ENCODE measurements around the gene SLC22A7. TPM values are rescaled to one million over a fixed set of nuclear protein-coding genes. Genes with fewer than 3 reads are reported as not detected.
"Not testable (repeated sequence)": the region's sequence is repeated elsewhere in the genome, so short reads cannot be mapped to it uniquely, and the experiment has no call there.

SLC22A7 gene
- total and polyA plus RNA-seq, 2 donors (not counting 1 experiment from before 2014, with no cell fraction given), result not detected

DNA sequence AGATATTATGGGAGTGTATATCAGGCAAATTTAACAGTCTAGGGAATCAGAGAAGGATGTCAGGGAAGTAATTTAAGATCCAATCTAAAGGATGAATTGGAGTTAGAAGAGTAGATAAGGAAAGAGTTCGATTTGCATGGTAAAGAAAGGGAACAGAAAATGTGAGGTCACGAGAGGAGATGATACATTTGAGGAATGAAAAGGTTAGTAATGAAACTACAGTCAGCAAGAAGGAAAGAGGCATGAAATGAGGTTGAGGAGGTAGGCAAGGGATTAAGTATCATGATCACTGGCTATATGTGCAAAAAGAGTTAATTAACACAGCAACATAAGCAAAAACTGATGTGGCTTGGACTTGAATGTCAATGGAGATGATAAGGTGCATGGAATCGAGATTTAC lies 49.0 kb downstream of the SLC22A7 start:
- H3K79me2 ChIP-seq (ENCODE audit: control insufficient read depth, insufficient read depth, low read length), result peaks cover 80% of the 10 kb centered on the region
- 72% methylated on average over 3 of the region's 3 CpGs for WGBS (ENCODE audit: insufficient coverage)
- H3K4me3 ChIP-seq (ENCODE audit: control extremely low read depth in 1 of 5, extremely low read depth in 1 of 5, insufficient read depth in 1 of 5, low read depth in 2 of 5, low read length in 4 of 5), result no peak overlapping the region
- no peaks in the 10 kb centered on the region for H3K27me3 ChIP-seq (replicated peaks in 1 of 4; ENCODE audit: control extremely low read depth in 1 of 4, control insufficient read depth in 3 of 4, insufficient read depth in 4 of 4, low read length in 3 of 4)
- no peaks in the 10 kb centered on the region for H3K4me1 ChIP-seq (ENCODE audit: control insufficient read depth in 2 of 2, insufficient read depth in 2 of 2, low read length in 2 of 2)
- POLR2A ChIA-PET, result no interaction called here
- ATAC-seq (ENCODE audit: low read depth), result no peak
- no peak overlapping the region for H3K27ac Mint-ChIP-seq
- H3K27ac ChIP-seq (ENCODE audit: low read length in 2 of 2), result no peak overlapping the region
- no peaks in the 10 kb centered on the region for H3K9me3 ChIP-seq (ENCODE audit: control extremely low read depth in 1 of 3, control insufficient read depth in 2 of 3, insufficient read depth in 1 of 3, low read length in 2 of 3)
- no peaks in the 10 kb centered on the region for H3K9me3 Mint-ChIP-seq (ENCODE audit: insufficient read depth)
- CTCF ChIA-PET, result interaction anchor here (0.6 kb wide), 1 partner anchor 29 kb away, joined by 3 read pairs; no protein-coding TSS in a partner anchor
- no peak overlapping the region for H3K4me3 Mint-ChIP-seq
- H3K36me3 ChIP-seq (replicated peaks in 1 of 2; ENCODE audit: control extremely low read depth in 1 of 2, control insufficient read depth in 1 of 2, extremely low read depth in 1 of 2, insufficient read depth in 2 of 2, low read length in 1 of 2), result peaks cover 1 to 81% of the 10 kb centered on the region in 2 experiments
- H3K4me2 ChIP-seq (replicated peaks; ENCODE audit: low read depth, low read length, poor library complexity, severe bottlenecking), result no peak overlapping the region
- TF ChIP-seq CTCF (IDR thresholded peaks at IDR 0.05) (no peak), EZH2 (IDR thresholded peaks at IDR 0.05; ENCODE audit: borderline replicate concordance, insufficient read depth, low read depth, low read length, poor library complexity, severe bottlenecking) (no peak)
- no peak overlapping the region for H2AFZ ChIP-seq (ENCODE audit: insufficient read depth, low read depth, low read length, poor library complexity, severe bottlenecking)
- H3K4me1 Mint-ChIP-seq, result peaks cover 1% of the 10 kb centered on the region
- no peak for DNase-seq
- H3K27me3 Mint-ChIP-seq, result no peaks in the 10 kb centered on the region
- intact Hi-C loops (cut with micrococcal nuclease), result no loop called here
- no peak overlapping the region for H3K9ac ChIP-seq (ENCODE audit: low read length)
- peaks cover 76% of the 10 kb centered on the region for H4K20me1 ChIP-seq (ENCODE audit: control insufficient read depth, insufficient read depth, low read length, poor library complexity, severe bottlenecking)

DNA sequence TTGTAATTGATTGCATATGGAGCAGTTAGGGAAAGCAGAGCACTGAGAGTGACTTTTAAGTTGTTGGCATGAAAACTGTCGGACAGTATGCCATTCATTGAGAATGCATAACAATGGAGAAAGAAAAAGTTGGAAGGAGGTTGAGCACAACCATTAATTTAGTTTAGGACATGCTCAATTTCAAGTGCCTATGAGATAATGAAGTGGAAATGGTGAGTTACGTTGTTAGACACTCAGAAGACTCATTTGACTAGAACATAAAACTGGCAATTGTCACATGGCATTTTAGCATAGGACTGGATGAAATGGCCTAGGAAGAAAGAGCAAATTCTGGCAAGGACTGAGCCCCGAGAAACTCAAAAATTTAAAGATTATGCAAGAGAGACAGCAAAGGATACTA lies 49.4 kb downstream of the SLC22A7 start:
- Mint-ChIP-seq H3K27me3 (no peaks in the 10 kb centered on the region), H3K4me1 (peaks cover 3% of the 10 kb centered on the region), H3K27ac (no peak overlapping the region), H3K4me3 (no peak overlapping the region), H3K9me3 (ENCODE audit: insufficient read depth) (no peaks in the 10 kb centered on the region)
- no peak overlapping the region for H3K27ac ChIP-seq (ENCODE audit: low read length in 2 of 2)
- no peak for TF ChIP-seq CTCF (IDR thresholded peaks at IDR 0.05)
- TF ChIP-seq EZH2 (IDR thresholded peaks at IDR 0.05; ENCODE audit: borderline replicate concordance, insufficient read depth, low read depth, low read length, poor library complexity, severe bottlenecking), result no peak
- H3K4me1 ChIP-seq (ENCODE audit: control insufficient read depth in 2 of 2, insufficient read depth in 2 of 2, low read length in 2 of 2), result no peaks in the 10 kb centered on the region
- 87% methylated on average over 3 of the region's 3 CpGs for WGBS (ENCODE audit: insufficient coverage)
- H3K36me3 ChIP-seq (replicated peaks in 1 of 2; ENCODE audit: control extremely low read depth in 1 of 2, control insufficient read depth in 1 of 2, extremely low read depth in 1 of 2, insufficient read depth in 2 of 2, low read length in 1 of 2), result peaks cover 3 to 81% of the 10 kb centered on the region in 2 experiments
- no peaks in the 10 kb centered on the region for H3K27me3 ChIP-seq (replicated peaks in 1 of 4; ENCODE audit: control extremely low read depth in 1 of 4, control insufficient read depth in 3 of 4, insufficient read depth in 4 of 4, low read length in 3 of 4)
- ChIA-PET CTCF (no interaction called here), POLR2A (no interaction called here)
- DNase-seq, result no peak
- intact Hi-C loops (cut with micrococcal nuclease), result no loop called here
- H3K9ac ChIP-seq (ENCODE audit: low read length), result no peak overlapping the region
- no peak for ATAC-seq (ENCODE audit: low read depth)
- H3K4me2 ChIP-seq (replicated peaks; ENCODE audit: low read depth, low read length, poor library complexity, severe bottlenecking), result no peak overlapping the region
- H2AFZ ChIP-seq (ENCODE audit: insufficient read depth, low read depth, low read length, poor library complexity, severe bottlenecking), result no peak overlapping the region
- peaks cover 76% of the 10 kb centered on the region for H4K20me1 ChIP-seq (ENCODE audit: control insufficient read depth, insufficient read depth, low read length, poor library complexity, severe bottlenecking)
- peaks cover 82% of the 10 kb centered on the region for H3K79me2 ChIP-seq (ENCODE audit: control insufficient read depth, insufficient read depth, low read length)
- H3K9me3 ChIP-seq (ENCODE audit: control extremely low read depth in 1 of 3, control insufficient read depth in 2 of 3, insufficient read depth in 1 of 3, low read length in 2 of 3), result no peaks in the 10 kb centered on the region
- no peak overlapping the region for H3K4me3 ChIP-seq (ENCODE audit: control extremely low read depth in 1 of 5, extremely low read depth in 1 of 5, insufficient read depth in 1 of 5, low read depth in 2 of 5, low read length in 4 of 5)

- H3K36me3 ChIP-seq (replicated peaks in 1 of 2; ENCODE audit: control extremely low read depth in 1 of 2, control insufficient read depth in 1 of 2, extremely low read depth in 1 of 2, insufficient read depth in 2 of 2, low read length in 1 of 2), result peaks cover 18 to 86% of the 10 kb centered on the region in 2 experiments
- H2AFZ ChIP-seq (ENCODE audit: insufficient read depth, low read depth, low read length, poor library complexity, severe bottlenecking); H3K27ac ChIP-seq (ENCODE audit: low read length in 2 of 2); H3K4me2 ChIP-seq (replicated peaks; ENCODE audit: low read depth, low read length, poor library complexity, severe bottlenecking); H3K9me3 Mint-ChIP-seq (ENCODE audit: insufficient read depth); ATAC-seq (ENCODE audit: low read depth); H3K9me3 ChIP-seq (ENCODE audit: control extremely low read depth in 1 of 3, control insufficient read depth in 2 of 3, insufficient read depth in 1 of 3, low read length in 2 of 3); H3K4me3 Mint-ChIP-seq; H3K27ac Mint-ChIP-seq; intact Hi-C loops (cut with micrococcal nuclease); H3K4me3 ChIP-seq (ENCODE audit: control extremely low read depth in 1 of 5, extremely low read depth in 1 of 5, insufficient read depth in 1 of 5, low read depth in 2 of 5, low read length in 4 of 5); H3K27me3 ChIP-seq (replicated peaks in 1 of 4; ENCODE audit: control extremely low read depth in 1 of 4, control insufficient read depth in 3 of 4, insufficient read depth in 4 of 4, low read length in 3 of 4); H3K4me1 ChIP-seq (ENCODE audit: control insufficient read depth in 2 of 2, insufficient read depth in 2 of 2, low read length in 2 of 2); H3K9ac ChIP-seq (ENCODE audit: low read length); H3K27me3 Mint-ChIP-seq; DNase-seq: not testable (repeated sequence)
- CTCF ChIA-PET, result interaction anchor here (0.7 kb wide), 1 partner anchor 18 kb away, joined by 4 read pairs; no protein-coding TSS in a partner anchor
- H4K20me1 ChIP-seq (ENCODE audit: control insufficient read depth, insufficient read depth, low read length, poor library complexity, severe bottlenecking), result peaks cover 83% of the 10 kb centered on the region
- peaks cover 90% of the 10 kb centered on the region for H3K79me2 ChIP-seq (ENCODE audit: control insufficient read depth, insufficient read depth, low read length)
- WGBS (ENCODE audit: insufficient coverage), result 100% methylated on average over 3 of the region's 5 CpGs
- POLR2A ChIA-PET, result interaction anchor here (0.5 kb wide), 1 partner anchor 127 kb away, joined by 5 read pairs; no protein-coding TSS in a partner anchor
- peaks cover 14% of the 10 kb centered on the region for H3K4me1 Mint-ChIP-seq
Measured at GRCh38 chr6:43351951-43352350, 53.9 kb downstream of the SLC22A7 start.

Measured in B cell (primary cell).